Measurements from ENCODE around the gene TMEM175.

The TMEM175 gene

DNA sequence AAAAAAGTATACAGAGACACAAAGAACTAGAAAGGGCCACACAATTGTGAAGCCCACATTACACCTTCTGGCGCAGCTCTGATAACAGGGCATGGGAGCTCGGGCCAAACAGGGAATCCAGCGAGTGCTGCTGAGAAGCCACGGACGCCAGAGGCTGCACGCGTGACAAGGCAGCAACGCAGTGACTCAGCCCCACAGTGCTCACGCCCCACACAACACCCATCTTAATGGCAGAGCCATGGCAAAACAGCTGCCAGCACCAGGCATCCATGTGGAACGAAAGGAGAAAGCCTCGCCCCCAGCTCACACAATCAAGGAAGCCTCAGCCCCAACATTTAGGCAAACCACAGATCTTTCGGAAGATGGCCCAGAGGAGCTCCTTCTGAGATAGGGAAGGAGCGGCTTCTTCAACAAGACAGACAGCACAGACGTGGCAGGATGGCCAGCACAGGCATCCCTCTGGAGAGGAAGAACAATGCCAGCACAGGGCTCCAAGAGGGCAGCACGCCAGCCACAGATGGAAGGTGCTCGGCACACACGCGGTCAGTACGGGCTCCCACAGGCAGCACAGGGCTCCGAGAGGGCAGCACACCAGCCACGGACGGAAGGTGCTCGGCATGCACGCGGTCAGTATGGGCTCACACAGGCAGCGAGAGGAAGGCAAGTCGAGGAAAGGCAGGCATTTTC, 33.2 kb upstream of the TMEM175 start:
- no peak for DNase-seq (ENCODE audit: low read depth in 2 of 2, low spot score in 1 of 2)

DNA sequence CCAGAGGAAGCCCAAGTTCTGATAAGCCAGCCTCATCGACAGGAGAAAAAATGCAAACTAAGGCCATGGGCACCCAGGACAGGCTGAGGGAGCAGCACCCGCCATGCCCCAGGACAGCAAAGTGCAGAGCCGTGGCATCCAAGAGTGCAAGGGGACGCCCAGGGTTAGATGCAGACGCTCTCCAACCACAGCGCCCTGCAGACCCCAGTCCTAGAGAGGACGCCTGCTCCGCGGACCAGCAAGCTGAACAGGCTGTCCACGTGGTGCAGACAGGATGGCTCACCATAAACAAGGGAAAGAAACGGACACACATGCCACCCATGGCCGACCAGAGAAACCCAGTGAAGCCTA, 32.7 kb upstream of the TMEM175 start:
- DNase-seq (ENCODE audit: low read depth in 2 of 2, low spot score in 1 of 2), result no peak

DNA sequence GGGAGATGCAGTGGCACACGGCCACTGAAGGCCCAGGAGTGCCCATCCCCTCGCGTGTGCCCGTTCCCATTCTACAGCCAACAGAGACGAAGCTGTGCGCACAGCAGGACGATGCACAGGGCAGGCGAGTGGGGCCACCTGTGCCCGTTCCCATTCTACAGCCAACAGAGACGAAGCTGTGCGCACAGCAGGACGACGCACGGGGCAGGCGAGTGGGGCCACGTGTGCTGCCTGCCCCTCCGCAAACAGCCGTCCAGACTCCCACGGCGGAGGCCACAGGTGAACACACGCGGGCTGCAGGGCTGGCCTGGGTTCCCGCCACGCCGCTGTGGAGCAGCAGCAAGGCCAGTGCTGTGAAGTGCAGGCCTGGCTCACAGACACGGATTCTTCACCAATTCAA, 32.2 kb upstream of the TMEM175 start:
- no peak for DNase-seq (ENCODE audit: low read depth in 2 of 2, low spot score in 1 of 2)

DNA sequence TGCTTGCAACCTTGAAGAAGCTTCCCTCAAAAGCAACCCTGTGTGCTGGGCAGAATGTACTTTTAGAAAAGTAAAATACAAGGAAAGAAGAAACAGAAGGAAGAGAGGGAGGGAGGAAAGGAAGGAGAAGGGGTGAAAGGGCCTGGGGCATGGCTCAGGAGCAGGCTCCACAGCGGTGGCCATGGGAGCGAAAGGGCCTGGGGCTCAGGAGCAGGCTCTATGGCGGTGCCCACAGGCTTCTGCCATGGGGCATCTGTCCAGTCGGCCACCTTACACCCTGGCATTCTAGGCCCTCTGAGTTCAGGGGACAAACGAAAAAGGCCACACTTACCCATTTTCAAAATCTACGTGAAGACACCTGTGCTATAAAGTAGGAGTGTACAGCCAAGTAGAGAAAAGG, 31.5 kb upstream of the TMEM175 start:
- no peak for DNase-seq (ENCODE audit: low read depth in 2 of 2, low spot score in 1 of 2)

DNA sequence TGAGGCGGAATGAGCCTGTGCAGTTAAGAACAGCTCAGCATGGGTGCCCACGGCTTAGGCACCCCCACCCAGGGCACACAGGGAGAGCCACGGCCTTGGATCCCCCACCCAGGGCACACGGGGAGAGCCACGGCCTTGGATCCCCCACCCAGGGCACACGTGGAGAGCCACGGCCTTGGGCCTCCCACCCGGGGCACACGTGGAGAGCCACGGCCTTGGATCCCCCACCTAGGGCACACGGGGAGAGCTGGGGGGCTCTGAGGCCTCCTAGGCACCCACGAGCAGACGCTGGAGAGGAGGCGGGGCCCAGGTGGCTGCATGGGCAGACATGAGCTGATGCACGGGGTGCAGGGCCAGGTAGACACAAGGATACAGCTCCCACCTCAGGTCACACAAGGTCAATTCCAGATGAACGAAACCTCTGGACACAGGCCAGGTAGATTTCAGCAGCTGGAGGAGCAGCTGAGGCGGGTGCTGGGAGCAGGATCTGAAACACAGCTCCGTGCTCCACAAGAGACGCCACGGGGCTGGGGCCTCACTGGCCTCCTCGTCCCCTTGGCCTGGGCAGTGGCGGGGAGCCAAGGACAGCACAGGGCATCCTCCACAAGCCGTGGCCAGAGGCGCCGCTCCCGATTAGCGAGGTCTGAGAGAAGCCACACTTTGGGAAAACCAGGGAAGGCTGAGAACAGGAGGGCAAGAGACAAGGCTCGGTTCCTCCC, 30.9 kb upstream of the TMEM175 start:
- no peak for DNase-seq (ENCODE audit: low read depth in 2 of 2, low spot score in 1 of 2)

DNA sequence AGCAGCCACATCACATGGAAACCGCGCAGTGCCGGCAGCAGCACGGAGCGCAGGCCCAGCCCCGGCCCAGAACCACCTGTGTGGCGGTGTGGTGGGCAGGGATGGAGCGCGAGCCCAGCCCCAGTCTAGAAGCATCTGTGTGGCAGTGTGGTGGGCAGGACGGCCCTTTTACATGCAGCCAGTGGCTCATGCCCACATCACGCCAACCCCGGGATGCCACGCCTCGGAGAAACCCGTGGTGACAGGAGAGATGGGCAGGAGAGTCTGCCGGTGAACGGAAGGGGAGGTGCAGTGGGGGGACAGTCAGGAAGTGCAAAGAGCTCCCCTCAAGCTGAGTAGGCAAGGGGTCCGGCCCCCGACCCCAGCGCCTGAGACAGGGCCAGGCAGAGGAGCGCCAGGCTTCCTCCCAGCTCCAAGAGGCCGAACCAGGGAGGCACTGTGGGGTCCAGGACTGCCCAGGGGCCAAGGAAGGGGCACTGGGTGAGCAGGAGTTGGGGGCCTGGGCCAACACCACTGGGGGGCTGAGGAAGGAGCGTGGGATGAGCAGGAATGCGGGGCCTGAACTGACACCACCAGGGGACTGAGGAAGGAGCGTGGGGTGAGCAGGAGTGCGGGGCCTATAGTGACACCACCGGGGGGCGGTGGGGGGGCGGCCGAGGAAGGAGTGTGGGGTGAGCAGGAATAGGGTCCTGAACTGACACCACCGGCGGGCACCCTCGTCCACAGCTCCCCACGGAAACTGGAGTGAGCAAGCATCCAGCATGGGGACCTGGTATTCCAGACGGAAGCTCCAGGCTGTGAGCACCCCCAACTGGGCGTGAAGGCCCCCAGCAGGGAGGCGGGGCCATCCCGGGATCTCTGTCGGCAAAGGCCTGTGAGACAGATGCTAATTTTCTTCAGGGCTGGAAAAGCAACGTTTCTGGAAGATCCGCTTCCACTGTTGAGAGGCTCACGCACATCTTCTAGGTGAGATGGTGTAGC, 28.9 kb upstream of the TMEM175 start:
- no peak for DNase-seq (ENCODE audit: low read depth in 2 of 2, low spot score in 1 of 2)

DNA sequence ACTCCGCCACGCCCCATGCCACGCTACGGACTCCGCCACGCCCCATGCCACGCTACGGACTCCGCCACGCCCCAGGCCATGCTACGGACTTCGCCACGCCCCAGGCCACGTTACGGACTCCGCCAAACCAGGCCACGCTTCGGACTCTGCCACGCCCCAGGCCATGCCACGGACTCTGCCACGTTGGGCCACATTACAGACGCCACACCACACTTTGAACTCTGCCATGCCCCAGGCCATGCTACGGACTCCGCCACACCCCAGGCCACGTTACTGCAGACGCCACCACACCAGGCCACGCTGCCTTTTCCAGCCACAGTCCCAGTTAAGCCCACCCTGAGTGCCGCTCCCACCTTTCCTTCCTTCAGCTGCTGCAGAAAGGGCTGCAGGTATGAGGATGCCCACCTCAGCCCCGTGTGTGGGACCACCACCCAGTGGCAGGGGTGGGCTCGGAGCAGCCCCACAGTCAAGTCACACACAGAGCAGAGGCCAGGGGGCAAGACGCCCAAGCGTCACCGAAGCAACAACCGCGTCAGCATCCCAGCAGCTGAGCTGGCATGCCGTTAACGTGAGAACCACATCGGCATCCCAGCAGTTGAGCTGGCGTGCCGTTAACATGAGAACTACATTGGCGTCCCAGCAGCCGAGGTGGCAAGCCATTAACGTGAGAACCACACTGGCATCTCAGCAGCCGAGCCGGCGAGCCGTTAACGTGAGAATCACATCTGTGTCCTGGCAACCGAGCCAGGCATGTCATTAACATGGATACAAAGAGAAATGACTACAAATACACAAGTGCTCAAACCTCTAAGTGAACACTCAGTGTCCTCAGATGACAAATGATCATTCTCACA, 26.5 kb upstream of the TMEM175 start:
- DNase-seq (ENCODE audit: low read depth in 2 of 2, low spot score in 1 of 2), result no peak

DNA sequence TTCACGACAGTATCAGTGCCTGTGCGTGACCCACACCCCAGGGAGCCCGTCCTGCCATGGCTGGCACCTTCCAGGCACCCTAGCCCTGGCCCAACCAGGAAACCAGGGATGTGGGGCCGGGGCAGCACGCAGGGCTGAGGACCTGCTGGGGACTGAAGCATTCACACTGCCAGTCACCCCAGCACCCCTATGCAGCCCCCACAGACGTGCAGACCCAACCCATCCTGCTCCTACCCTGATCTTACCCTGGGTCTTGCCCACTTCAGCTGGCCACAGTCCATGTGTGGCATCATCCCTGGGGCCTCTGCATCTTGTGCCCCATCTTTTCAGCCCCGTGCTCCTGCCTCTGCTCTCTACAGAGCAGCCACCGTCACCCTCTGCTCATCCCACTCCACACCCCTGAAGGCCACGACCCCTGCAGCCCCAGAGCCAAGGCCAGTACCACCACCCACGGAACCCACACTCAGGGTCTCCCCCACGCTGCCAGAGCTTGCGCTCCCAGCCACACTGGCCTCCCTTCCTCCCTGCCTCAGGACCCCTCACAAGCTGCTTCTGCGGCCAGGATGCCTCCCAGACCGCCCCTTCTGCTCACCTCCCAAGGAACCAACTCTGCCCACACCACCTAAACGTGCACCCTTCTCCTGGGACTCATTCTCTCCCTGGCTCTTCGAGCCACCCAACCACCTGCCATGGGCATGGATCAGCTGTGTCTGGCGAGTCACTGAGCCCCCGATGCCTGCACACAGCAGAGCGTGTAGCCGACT, 25.7 kb upstream of the TMEM175 start:
- no peak for DNase-seq (ENCODE audit: low read depth in 2 of 2, low spot score in 1 of 2)

DNA sequence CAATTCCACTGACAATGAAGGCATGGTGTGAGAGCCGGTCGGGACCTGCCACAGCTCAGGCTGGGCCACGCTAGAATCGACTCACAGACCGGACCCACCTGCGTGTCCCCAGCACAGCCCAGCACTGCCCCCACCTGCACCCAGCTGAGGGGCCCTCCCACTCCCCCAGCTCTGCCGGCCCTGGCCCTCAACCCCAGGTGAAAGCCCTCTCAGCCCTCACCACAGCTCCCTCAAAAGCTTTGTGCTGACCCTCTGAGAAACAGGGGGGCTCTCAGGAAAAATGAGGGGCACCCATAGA, 25.2 kb upstream of the TMEM175 start:
- DNase-seq (ENCODE audit: low read depth in 2 of 2, low spot score in 1 of 2), result no peak

DNA sequence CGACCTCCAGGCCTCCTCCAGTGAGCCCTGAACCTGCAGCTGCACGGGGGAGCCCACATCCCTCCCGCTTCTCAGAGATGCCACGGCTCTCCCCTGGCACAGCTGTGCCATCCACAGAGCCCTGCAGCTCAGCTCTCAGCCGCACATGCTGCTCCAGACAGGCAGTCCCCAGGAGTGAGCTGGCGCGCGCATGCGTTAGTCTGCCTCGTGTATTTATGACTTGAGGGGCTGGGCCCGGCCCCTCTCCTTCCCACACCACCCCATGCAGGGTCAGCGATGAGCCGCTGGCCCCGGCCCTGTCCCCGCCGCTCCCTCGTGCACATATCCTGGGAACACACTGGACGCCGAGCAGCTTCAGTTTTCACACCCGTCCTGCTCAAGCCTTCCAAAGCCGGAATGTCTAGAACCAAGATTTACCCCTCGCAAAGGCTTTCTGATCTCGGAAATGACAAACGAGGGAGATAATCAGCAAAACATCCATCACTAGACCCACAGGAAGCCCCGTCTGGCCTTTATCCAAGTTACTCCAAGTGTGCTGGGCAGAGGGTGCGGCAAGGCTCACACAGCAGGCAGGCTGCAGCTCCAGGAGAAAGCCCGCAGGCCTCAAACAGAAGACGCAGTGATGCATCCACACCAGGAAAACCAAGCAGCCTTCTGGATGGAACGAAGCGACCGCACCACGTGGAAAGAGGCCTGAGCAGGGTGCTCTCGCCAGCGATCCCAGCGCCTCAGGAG, 24.4 kb upstream of the TMEM175 start:
- no peak for DNase-seq (ENCODE audit: low read depth in 2 of 2, low spot score in 1 of 2)

DNA sequence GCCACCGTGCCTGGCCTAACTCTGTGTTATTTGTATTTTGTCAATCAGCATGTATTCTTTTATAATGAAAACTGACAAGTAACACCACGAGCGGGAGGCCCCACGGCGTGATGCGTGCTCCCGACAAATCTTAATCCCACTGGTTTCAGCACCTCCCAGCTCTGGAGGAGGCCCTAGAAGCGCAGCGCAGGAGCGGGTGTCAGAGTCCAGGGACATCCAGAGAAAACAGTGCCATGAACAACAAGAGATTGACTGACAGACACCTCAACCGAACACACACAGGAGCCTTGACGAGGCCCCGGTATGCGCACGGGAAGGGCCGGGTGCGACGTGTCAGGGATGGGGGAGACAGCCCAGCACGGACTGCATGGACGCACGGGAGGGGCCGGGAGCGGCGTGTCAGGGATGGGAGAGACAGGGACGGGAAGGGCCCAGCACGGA, 23.1 kb upstream of the TMEM175 start:
- DNase-seq (ENCODE audit: low read depth in 2 of 2, low spot score in 1 of 2), result no peak

DNA sequence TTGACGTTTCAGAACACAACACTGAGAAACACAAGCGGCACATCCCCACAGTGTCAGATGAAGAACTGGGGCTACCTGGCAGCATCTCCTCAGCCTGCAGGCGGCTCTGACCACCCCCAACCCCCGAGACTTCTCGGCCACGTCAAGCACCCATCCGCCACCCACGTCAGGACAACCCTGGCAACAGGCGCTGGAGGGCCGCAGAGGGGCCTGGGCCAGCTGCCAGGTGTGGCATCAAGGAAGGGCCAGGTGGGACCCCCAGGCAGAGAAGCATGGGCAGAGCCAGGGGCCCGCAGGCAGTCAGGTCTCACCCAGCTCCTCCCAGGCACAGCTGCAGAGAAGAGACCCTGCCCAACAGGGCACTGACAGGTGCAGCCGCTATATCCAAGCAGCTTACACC, 22.4 kb upstream of the TMEM175 start:
- no peak for DNase-seq (ENCODE audit: low read depth in 2 of 2, low spot score in 1 of 2)

DNA sequence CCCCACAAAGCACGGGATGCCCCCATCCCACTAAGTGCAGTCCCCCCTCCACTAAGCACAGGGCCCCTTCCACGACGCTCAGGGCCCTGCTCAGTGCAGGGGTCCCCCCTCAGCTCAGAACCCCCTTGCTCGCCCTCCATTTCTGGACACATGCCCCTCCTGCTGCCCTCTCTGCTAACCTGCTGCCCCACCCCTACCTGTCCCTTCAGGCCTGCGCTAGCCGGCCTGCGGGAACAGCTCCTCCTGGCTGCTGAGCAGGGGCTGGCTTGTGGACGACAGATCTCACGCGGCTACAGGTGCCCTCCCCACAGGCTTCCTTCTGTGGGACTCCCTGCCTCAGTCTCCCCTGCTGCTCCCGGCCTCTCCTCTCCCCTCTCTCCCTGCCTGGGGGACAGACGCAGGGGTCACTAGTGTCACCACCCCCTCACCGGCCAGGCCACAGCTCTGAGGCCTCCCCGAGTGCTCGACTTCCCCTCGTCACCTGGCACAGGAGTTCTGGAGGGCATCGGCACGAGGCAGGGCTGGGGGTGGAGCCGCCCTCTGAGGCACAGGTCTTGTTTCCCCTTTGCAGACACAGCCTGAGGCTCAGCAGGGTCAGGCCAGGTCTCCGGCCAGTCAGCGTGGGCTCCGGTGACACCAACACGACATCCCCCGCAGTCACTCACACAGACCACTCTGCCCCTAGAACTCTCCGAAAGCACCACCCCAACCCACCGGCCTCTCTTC, 21.7 kb upstream of the TMEM175 start:
- no peak for DNase-seq (ENCODE audit: low read depth in 2 of 2, low spot score in 1 of 2)

DNA sequence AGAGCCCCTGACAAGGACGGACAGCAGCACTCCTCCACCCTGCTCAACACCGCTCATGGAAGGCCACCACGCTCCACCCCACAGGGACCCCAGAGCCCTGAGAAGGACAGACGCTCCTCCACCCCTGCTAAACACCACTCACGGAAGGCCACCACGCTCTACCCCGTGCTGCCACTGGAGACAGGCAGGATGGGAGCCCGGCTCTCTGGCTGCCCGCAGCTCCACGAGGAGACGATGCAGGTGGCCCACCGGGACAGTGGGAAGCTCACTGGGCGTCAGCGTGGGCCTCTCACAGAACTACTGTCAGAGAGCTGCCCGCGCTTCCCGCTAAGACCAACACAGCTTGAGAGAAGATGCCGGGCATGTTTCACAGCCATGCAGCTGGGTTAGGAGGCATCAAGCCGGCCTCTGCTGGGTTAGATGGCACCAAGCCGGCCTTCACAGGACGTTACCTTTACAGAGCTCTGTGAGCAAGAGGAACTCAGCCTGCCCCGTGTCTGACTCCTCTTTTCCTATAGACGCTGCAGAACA, 21.0 kb upstream of the TMEM175 start:
- no peak for DNase-seq (ENCODE audit: low read depth in 2 of 2, low spot score in 1 of 2)

DNA sequence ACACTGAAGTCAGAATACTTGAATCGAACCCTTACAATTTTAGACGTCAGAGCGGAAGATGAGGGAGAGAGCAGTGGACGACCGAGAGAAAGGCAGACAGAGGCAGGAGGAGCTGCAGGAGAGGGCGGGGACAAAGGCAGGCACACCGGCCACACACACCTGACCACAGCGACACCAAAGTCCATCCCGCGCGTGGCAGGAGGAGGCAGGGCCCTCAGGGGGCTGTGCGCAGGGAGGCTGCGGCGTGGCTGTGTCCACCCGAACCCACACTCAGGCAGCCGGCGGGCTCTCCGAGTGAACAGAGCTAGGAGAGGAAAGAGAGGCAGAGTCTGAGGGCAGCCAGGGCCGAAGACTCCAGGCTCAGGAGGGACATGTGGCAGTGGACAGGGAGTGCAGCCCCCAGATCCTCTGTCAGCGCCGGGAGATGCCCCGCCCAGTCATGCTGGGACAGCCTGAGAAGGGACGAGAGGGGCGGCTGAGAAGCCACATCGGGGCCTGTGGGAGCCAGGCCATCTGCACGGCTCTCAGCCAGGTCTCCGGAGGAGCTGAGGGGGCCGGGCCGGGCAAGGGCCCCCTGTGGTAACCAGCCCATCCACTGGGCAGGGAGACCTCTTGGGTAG, 20.3 kb upstream of the TMEM175 start:
- DNase-seq (ENCODE audit: low read depth in 2 of 2, low spot score in 1 of 2), result no peak

DNA sequence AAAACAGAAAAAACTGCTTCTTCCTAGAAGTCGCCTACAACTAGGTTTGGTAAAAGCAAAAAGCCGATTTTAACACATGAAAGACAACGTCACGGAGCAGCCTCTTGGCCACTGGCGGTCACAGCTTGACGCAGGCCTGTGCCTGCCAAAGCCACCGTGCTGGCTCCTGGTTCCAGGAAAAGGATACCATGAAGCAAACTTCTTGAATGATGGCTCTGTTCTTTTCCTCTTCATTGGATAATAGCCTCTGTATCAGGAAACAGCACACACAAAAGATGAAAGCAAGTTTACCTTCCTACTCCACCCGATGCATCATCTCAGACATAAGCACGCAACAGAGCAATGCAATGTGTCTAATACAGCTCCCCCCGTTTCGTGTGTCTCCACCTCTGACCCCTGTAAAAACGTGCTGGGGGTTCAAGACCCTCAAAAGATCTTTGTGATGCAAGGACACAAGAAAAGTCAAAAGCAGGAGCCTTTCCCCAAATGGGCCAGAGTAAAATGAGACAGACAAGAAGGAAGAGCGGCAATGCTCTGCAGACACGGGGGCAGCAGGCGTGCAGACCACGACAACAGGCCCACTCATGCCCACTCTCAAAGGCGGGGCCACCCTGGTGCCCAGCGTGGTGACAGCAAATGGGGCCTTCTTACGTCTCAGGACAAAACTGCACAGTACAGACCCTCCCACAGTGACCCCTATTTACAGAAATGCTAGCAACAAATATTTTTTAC, 19.5 kb upstream of the TMEM175 start:
- no peak for DNase-seq (ENCODE audit: low read depth in 2 of 2, low spot score in 1 of 2)

DNA sequence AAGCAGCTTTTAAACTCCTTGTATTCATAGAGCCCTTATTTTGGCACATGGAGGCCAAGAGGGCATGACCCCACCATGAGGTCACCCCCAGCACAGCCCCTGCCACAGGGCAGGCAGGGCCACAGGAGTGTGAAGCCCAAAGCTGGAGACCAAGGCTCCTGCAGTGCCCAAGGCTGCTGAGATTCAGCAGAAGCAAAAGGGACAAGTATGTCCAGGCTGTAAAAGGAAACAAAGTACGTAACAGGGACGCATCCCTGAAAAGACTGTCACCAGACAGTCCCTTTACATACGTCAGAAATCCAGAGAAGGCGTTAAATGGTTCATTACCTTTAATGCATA, 19.0 kb upstream of the TMEM175 start:
- no peak for DNase-seq (ENCODE audit: low read depth in 2 of 2, low spot score in 1 of 2)

DNA sequence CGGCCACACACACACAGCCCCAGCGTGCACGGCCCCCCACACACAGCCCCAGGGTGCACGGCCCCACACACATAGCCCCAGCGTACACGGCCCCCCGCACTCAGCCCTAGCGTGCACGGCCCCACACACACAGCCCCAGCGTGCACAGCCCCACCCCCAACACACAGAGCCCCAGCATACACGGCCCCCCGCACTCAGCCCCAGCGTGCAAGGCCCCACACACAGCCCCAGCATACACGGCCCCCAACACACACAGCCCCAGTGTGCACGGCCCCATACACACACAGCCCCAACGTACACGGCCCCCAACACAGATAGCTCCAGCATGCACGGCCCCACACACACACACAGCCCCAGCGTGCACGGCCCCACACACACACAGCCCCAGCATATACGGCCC, 17.7 kb upstream of the TMEM175 start:
- DNase-seq (ENCODE audit: low read depth in 2 of 2, low spot score in 1 of 2), result no peak
